Measurements from ENCODE around the gene MYO9A. TPM values are rescaled to one million over a fixed set of nuclear protein-coding genes. Genes with fewer than 3 reads are reported as not detected.

The MYO9A gene
- total RNA-seq, 1 experiment from 2014 or later: 21.4 TPM

GRCh38 chr15:72110355-72110754 is 7.6 kb downstream of the MYO9A start:
- Histone ChIP-seq H3K79me1 (ENCODE audit: insufficient read depth, low read depth, low read length, poor library complexity, severe bottlenecking) (no peaks in the 10 kb centered on the region), H3K18ac (ENCODE audit: insufficient read length, low read depth, low read length) (no peak overlapping the region), H2BK12ac (ENCODE audit: insufficient read length, low read depth, low read length) (no peak overlapping the region), H4K5ac (ENCODE audit: insufficient read length, low read depth, low read length) (no peak overlapping the region), H3K4me1 (ENCODE audit: insufficient read depth, low read length) (no peaks in the 10 kb centered on the region), H3K27ac (ENCODE audit: insufficient read length, low read depth, low read length) (no peak overlapping the region), H2BK120ac (ENCODE audit: low read depth, low read length, poor library complexity, severe bottlenecking) (no peak overlapping the region), H3K56ac (ENCODE audit: insufficient read length, low read depth, low read length) (no peak overlapping the region), H4K91ac (ENCODE audit: insufficient read length, low read depth, low read length) (no peak overlapping the region), H3K9me3 (ENCODE audit: control insufficient read depth, low read depth, low read length) (no peaks in the 10 kb centered on the region), H3T11ph (ENCODE audit: low read length) (no peak overlapping the region), H2BK5ac (ENCODE audit: insufficient read length, low read length) (no peak overlapping the region), H3K9ac (ENCODE audit: extremely low read depth, insufficient read length, low read length) (no peak overlapping the region), H3K4ac (ENCODE audit: low read depth, low read length) (no peak overlapping the region), H3K23me2 (ENCODE audit: insufficient read length, low read depth, low read length, poor library complexity, severe bottlenecking) (no peaks in the 10 kb centered on the region), H3K14ac (ENCODE audit: insufficient read depth, low read length) (no peak overlapping the region), H2BK20ac (ENCODE audit: low read depth, low read length, poor library complexity, severe bottlenecking) (no peak overlapping the region), H3K79me2 (ENCODE audit: insufficient read depth, low read length) (no peaks in the 10 kb centered on the region), H4K8ac (replicated peaks; ENCODE audit: insufficient read length, low read depth, low read length) (no peak overlapping the region), H2BK15ac (ENCODE audit: low read depth, low read length) (no peak overlapping the region), H4K20me1 (ENCODE audit: control insufficient read depth, insufficient read depth, insufficient read length) (no peaks in the 10 kb centered on the region), H3K23ac (ENCODE audit: insufficient read length, low read depth, low read length) (no peak overlapping the region), H2AK5ac (ENCODE audit: insufficient read length, low read length) (no peak overlapping the region), H3K4me2 (ENCODE audit: insufficient read depth, insufficient read length, low read length) (no peak overlapping the region), H3K27me3 (ENCODE audit: insufficient read depth, low read length) (no peaks in the 10 kb centered on the region), H2AFZ (ENCODE audit: low read length) (no peak overlapping the region)
- 0 out of 7 replicates have a peak, but pooled peaks cover 0 to 1% (median 0%) of the 10 kb centered on the region in 3 experiments for H3K36me3 Mint-ChIP-seq (ENCODE audit: insufficient read depth in 1 of 3, low read depth in 3 of 3)
- H3K27ac Mint-ChIP-seq: no peak overlapping the region
- H3K4me3 Mint-ChIP-seq: no peak overlapping the region
- no peak for DNase-seq
- peaks cover 0 to 6% of the 10 kb centered on the region in 2 experiments; a peak in 1 of 4 replicates for H3K4me1 Mint-ChIP-seq
- H3K27me3 Mint-ChIP-seq (ENCODE audit: low read depth): no peaks in the 10 kb centered on the region
- no peaks in the 10 kb centered on the region for H3K9me3 Mint-ChIP-seq
- WGBS (ENCODE audit: extremely low coverage, insufficient read length, low lambda C conversion rate): no CpG with 5 or more reads among the region's 3 CpGs
- TF ChIP-seq, protein P1, sequence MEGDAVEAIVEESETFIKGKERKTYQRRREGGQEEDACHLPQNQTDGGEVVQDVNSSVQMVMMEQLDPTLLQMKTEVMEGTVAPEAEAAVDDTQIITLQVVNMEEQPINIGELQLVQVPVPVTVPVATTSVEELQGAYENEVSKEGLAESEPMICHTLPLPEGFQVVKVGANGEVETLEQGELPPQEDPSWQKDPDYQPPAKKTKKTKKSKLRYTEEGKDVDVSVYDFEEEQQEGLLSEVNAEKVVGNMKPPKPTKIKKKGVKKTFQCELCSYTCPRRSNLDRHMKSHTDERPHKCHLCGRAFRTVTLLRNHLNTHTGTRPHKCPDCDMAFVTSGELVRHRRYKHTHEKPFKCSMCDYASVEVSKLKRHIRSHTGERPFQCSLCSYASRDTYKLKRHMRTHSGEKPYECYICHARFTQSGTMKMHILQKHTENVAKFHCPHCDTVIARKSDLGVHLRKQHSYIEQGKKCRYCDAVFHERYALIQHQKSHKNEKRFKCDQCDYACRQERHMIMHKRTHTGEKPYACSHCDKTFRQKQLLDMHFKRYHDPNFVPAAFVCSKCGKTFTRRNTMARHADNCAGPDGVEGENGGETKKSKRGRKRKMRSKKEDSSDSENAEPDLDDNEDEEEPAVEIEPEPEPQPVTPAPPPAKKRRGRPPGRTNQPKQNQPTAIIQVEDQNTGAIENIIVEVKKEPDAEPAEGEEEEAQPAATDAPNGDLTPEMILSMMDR (conservative IDR thresholded peaks at IDR 0.05): no peak
